Brain microvascular endothelial cell (primary cell): ENCODE measurements around the gene ADAM10.

ENCODE experiments used
- DNase-seq: peaks from one replicate; pipeline ENCODE4 v3.0.0-alpha.2; 2020
- H3K27ac ChIP-seq: fragments of 250-450 bp; sonication (Bioruptor Pico); 2 replicates; pipeline ENCODE4 v1.5.1; 2020; ENCODE audit warnings: mild to moderate bottlenecking, moderate library complexity
- H3K27me3 ChIP-seq: fragments of 250-450 bp; sonication (Bioruptor Pico); replicated peaks from 2 replicates; pipeline ENCODE4 v1.5.1; 2020; ENCODE audit warnings: mild to moderate bottlenecking
- H3K36me3 ChIP-seq: fragments of 250-450 bp; sonication (Bioruptor Pico); replicated peaks from 2 replicates; pipeline ENCODE4 v1.5.1; 2020; ENCODE audit warnings: mild to moderate bottlenecking
- H3K4me3 ChIP-seq: 2 replicates; pipeline ENCODE4 v1.5.1; 2011; ENCODE audit warnings: low read depth, mild to moderate bottlenecking, control low read depth, low read length, moderate library complexity
- in situ Hi-C: cut with HindIII; loops from 2 replicates; pipeline ENCODE4 v1.10.0; 2017; ENCODE audit warnings: low sequenced_read_pairs, low pct_ligation_motif_present
- TF ChIP-seq, protein P1 (sequence below): IDR thresholded peaks from 2 replicates; pipeline ENCODE4 v1.5.1; 2011; ENCODE audit warnings: low read depth, mild to moderate bottlenecking, moderate library complexity, low read length, control low read depth, inconsistent platforms; ENCODE audit errors: missing control alignments

ADAM10 gene

DNA sequence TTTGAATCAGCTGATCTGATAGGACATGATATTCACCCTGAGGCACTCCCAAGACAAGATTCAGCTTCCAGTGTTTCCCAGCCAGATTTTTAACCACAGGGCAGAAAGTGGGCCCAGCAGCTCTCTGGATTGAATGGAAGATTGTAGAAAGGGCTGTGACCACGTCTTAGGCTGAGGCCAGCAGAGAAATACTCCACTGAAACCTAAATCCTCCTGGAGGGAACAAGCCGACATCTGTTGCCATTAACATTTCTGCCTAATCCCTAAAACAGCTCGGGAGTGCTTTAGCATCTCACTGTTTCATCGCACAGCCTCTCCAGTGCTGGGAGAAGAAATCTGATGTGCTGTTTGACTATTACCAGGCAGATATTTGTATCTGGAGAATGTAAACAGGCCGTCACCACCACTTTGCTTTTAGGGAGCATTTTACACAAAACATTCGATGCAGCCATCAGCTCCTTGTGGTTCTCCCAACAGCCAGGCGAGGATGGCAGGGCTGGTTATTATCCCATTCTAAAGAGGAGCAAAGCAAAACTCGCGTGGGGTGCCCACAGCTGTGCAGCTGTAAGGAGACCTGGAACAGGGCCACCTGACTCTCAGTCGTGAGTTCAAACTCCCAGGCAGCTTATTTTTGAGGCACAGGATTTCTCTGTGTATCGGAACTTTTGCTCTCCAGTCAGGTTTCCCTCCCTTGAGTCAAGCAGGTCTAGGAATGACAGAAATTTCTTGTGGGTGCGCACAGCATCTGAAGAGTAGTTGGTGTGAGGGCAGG is 200.3 kb downstream of the ADAM10 start:
- H3K27me3 ChIP-seq = no peaks in the 10 kb centered on the region
- TF ChIP-seq, protein P1, sequence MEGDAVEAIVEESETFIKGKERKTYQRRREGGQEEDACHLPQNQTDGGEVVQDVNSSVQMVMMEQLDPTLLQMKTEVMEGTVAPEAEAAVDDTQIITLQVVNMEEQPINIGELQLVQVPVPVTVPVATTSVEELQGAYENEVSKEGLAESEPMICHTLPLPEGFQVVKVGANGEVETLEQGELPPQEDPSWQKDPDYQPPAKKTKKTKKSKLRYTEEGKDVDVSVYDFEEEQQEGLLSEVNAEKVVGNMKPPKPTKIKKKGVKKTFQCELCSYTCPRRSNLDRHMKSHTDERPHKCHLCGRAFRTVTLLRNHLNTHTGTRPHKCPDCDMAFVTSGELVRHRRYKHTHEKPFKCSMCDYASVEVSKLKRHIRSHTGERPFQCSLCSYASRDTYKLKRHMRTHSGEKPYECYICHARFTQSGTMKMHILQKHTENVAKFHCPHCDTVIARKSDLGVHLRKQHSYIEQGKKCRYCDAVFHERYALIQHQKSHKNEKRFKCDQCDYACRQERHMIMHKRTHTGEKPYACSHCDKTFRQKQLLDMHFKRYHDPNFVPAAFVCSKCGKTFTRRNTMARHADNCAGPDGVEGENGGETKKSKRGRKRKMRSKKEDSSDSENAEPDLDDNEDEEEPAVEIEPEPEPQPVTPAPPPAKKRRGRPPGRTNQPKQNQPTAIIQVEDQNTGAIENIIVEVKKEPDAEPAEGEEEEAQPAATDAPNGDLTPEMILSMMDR = no peak
- in situ Hi-C loops = no loop called here
- DNase-seq = no peak
- H3K36me3 ChIP-seq = no peaks in the 10 kb centered on the region
- H3K27ac ChIP-seq = no peak overlapping the region
- H3K4me3 ChIP-seq = no peak overlapping the region

DNA sequence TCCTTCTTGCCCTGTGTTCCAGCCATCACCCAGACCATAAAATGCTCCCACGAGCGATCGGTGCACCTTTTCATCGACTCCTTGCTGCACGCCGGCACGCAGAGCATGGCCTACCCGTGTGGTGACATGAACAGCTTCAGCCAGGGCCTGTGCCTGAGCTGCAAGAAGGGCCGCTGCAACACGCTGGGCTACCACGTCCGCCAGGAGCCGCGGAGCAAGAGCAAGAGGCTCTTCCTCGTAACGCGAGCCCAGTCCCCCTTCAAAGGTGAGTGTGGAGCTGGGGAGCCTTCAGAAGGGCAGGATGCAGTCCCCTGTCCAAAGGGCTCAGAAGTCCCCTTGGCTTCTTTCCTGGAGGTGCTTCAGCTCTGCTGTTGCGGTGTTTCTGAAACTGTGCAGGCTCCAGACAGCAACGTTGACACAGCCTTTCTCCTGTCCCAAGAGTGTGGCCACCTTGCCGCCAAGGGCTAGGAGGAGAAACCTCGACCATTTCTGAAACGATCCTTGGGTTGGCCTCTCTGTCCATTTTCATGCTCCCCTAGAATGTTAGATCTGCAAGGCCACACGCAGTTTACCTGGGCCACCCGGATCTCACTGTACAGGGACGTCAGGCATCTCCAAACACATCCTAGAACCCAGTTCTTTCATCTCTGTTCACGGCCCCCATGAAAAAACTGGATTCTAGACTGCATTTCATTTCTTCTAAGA is 201.0 kb downstream of the ADAM10 start:
- no peaks in the 10 kb centered on the region for H3K27me3 ChIP-seq
- TF ChIP-seq, protein P1 = no peak
- no peak overlapping the region for H3K4me3 ChIP-seq
- H3K36me3 ChIP-seq = no peaks in the 10 kb centered on the region
- in situ Hi-C loops = no loop called here
- DNase-seq = no peak
- no peak overlapping the region for H3K27ac ChIP-seq

DNA sequence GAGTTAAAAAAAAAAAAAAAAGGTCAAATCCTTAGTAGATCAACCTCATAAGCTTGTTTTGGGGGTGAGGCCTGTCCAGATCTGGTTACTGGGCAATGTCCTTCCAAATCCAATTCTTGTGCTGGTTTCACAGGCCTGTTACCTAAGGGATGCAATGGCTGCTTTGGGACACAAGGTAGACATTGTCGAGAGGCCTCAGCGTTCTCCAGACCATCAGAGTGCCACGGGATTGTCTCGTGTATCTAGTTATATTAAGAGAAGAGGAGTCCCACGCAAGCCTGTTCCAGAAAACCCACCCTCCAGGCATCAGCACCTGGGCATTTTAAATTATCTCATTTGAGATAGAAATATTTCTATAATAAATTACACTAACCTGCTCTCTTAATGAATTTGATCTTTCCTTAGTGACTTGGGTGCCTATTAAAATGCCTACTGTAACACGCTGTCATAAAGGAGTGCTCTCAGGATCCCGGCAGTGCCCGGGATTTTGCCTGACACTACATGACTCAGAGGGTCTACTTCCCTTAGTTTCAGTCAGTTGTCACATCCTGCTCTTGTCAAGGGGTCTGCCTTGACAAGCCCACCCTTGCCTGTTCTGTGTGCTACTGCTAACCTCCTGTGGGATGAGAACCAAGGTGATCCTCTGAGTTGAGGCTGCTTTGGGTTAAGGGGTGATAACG is 201.7 kb downstream of the ADAM10 start:
- H3K27me3 ChIP-seq = no peaks in the 10 kb centered on the region
- H3K4me3 ChIP-seq = no peak overlapping the region
- TF ChIP-seq, protein P1 = no peak
- in situ Hi-C loops = no loop called here
- peak overlapping the region; percentile 84 for H3K27ac ChIP-seq
- H3K36me3 ChIP-seq = no peaks in the 10 kb centered on the region
- no peak for DNase-seq

DNA sequence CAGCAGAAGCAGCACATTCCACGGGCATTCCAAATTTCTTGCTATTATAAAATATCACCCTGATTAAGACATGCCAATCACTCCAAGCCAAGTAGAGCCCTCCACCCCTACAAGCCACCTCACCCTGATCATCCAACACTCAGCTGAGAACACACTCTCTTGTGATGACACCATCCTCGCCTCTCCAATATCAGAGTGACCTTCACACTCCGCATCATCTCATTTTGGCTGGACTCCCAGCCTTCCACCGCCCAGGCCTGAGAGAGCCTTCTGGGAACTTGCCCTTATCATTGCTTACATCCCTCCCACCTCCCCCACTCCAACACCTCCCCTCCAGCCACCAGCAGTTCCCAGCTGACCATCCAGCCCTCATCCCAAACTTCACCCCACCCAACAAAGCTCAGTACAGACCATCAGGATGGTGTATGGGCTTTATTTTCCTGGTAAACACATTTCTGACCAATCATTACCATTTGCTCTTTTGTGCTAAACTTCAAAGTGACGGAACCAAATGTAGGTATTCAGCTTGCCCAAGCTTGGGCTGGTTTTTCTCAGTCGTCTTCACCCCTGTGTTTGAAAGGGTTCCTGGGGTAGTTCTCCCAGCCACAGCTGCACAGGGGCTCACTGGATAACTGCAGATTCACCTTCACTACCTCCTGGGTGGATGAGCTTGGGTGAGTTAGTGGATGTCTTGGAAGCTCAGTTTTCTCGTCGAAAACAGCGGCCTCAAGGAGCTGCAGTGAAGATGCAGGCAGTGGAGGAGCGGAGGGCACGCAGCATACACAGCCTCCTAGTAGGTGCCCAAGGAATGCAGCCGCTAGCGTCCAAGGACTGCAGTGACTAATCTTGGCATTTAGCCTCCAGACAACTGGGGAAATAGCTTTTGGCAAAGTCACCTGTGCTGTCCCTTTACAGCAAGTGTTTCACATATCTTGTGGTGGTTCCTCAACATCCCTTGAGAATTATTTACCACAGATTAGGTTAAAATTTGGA is 202.6 kb downstream of the ADAM10 start:
- TF ChIP-seq, protein P1 = no peak
- Histone ChIP-seq H3K4me3 (no peak overlapping the region), H3K27me3 (no peaks in the 10 kb centered on the region), H3K27ac (peak overlapping the region; percentile 84), H3K36me3 (no peaks in the 10 kb centered on the region)
- peak; percentile 92 for DNase-seq
- in situ Hi-C loops = no loop called here

DNA sequence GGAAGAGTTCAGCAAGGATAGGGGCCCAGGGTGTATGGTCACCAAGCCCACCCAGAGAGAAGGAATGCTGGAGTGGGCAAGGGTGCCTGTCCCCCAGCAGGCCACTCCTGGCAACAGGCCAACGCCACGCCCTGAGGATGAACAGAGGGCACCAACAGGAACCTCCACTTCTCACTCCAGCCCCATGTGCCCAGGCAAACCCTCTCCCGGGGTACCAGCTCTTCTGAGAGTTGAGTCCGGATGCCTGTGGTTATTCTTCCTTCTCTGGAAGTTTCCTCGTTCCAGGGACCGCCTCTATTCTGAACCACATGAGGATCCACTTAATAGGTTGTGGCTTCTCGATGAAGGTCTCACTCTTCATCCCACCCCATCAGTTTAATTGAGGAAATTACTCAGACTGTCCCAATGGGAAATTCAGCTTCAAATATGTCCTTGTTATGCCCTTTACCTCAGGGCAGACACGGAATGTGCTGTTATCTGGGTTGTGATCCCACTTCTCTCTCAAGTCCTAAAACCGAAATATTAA is 203.4 kb downstream of the ADAM10 start:
- H3K36me3 ChIP-seq = no peaks in the 10 kb centered on the region
- H3K27ac ChIP-seq = peak overlapping the region; percentile 48
- in situ Hi-C loops = no loop called here

More for the DNA sequence above, 203.4 kb downstream of the ADAM10 start:
- Histone ChIP-seq H3K4me3 (no peak overlapping the region), H3K27me3 (no peaks in the 10 kb centered on the region)
- no peak for DNase-seq
- TF ChIP-seq, protein P1 = no peak
